ENCODE data around the gene RRAGD.

Gene RRAGD, protein sequence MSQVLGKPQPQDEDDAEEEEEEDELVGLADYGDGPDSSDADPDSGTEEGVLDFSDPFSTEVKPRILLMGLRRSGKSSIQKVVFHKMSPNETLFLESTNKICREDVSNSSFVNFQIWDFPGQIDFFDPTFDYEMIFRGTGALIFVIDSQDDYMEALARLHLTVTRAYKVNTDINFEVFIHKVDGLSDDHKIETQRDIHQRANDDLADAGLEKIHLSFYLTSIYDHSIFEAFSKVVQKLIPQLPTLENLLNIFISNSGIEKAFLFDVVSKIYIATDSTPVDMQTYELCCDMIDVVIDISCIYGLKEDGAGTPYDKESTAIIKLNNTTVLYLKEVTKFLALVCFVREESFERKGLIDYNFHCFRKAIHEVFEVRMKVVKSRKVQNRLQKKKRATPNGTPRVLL

DNA sequence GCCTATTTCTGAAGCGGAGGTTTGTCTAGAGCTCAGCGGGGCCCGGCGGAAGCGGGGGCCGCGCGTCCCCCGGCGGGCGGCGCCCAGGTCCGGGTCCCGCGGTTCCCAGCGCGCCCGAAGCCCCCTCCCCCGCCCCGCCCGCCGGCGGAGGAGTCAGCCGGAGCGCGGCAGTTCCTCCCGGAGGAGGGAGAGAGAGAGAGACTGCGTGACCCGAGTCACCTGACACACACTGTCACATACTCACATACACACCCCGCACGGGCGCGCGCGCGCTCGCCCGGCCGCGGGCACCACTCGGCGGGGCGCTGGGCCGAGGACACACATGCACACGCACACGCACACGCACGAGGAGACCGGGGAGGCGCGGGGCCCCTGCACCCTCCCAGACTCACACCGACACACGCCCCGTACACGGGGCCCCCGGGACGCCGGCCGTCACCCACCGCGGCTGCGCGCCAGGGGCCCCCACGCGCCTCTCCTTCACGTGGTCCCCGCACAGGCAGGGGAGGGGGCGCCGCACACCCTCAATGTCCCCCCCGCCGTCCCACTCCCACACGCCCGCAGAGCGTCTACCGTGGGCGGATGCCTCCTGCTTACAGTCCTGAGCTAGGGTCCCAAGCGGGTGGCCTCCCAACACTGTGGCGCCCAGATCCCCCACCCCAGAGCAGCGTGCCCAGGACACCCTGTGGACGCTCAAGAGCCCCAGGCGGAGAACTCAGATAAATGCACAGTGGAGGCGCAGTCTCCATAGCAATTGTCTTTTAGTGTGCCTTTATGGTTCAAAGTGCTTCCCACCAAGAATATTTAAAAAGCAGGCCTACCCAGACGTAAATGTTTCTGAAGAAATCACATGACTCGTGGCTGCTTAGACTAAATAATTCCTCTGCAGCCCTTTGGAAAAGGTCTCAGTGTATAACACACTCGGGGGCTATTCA lies at the start of gene RRAGD:
Gene RRAGD, minus strand, starts transcription at position 203 of the 935 bp plus-strand sequence. CDS start 280 bp downstream, outside the sequence.
- H3K4me3 ChIP-seq (ENCODE audit: control insufficient read depth, low read depth, low read length), result peak within 1 kb of the TSS; percentile 4
- TF ChIP-seq, protein P1, sequence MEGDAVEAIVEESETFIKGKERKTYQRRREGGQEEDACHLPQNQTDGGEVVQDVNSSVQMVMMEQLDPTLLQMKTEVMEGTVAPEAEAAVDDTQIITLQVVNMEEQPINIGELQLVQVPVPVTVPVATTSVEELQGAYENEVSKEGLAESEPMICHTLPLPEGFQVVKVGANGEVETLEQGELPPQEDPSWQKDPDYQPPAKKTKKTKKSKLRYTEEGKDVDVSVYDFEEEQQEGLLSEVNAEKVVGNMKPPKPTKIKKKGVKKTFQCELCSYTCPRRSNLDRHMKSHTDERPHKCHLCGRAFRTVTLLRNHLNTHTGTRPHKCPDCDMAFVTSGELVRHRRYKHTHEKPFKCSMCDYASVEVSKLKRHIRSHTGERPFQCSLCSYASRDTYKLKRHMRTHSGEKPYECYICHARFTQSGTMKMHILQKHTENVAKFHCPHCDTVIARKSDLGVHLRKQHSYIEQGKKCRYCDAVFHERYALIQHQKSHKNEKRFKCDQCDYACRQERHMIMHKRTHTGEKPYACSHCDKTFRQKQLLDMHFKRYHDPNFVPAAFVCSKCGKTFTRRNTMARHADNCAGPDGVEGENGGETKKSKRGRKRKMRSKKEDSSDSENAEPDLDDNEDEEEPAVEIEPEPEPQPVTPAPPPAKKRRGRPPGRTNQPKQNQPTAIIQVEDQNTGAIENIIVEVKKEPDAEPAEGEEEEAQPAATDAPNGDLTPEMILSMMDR (conservative IDR thresholded peaks at IDR 0.05; ENCODE audit: control insufficient read depth, insufficient read depth, low read depth, low read length), result no peak
- DNase-seq (ENCODE audit: low read depth), result no peak

DNA sequence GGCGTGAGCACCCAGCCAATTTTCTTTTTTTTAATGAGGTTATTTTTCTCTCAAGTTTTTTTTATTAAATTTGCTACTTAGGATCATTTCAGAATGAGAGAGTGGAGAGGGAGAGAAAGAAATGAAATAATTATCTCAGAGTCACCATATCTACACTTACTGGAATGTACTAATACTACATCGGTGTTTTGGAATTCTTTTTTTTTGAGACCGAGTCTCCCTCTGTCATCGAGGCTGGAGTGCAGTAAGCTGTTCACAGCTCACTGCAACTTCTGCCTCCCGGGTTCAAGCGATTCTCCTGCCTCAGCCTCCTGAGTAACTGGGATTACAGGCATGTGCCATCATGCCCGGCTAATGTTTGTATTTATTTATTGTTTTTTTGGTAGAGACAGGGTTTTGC lies 48.6 kb upstream of the RRAGD start:
- no peak for DNase-seq (ENCODE audit: low read depth)
- TF ChIP-seq, protein P1 (conservative IDR thresholded peaks at IDR 0.05; ENCODE audit: control insufficient read depth, insufficient read depth, low read depth, low read length), result no peak

DNA sequence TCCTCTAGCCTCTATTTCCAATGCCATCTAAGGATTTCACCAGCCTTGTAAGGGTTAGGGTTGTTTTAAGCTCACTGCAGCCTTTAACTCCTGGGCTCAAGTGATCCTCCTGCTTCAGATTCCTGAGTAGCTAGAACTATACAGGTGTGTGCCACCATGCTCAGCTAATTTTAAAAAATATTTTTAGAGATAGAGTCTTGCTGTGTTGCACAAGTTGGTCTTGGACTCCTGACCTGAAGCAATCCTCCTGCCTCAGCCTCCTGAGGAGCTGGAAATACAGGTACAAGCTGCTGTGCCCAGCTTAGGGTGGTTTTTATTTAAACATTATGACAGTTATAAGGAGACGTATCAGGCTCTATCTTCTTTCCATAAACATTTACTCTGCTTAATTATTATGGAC lies 47.4 kb upstream of the RRAGD start:
- H3K4me3 ChIP-seq (ENCODE audit: control insufficient read depth, low read depth, low read length), result no peak overlapping the region
- TF ChIP-seq, protein P1 (conservative IDR thresholded peaks at IDR 0.05; ENCODE audit: control insufficient read depth, insufficient read depth, low read depth, low read length), result no peak
- DNase-seq (ENCODE audit: low read depth), result no peak

More for the DNA sequence above, 48.6 kb upstream of the RRAGD start:
- H3K4me3 ChIP-seq (ENCODE audit: control insufficient read depth, low read depth, low read length), result no peak overlapping the region

DNA sequence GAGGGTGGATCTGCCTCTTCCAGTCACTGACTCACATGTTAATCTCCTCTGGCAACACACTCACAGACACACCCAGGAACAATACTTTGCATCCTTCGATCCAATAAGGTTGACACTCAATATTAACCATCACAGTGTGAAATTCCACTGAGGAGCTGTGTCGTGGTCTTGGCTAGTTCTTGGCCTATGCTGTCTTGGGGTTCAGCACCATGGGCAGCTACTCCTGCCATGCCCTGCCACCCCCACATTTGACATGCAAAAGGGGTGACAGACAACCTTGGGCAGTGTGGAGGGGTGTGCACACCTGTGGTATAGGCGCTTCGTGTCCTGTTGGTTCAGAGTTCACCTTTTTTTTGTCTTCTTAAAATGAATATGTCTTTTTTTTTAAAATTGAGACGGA lies 46.6 kb upstream of the RRAGD start:
- no peak overlapping the region for H3K4me3 ChIP-seq (ENCODE audit: control insufficient read depth, low read depth, low read length)
- TF ChIP-seq, protein P1 (conservative IDR thresholded peaks at IDR 0.05; ENCODE audit: control insufficient read depth, insufficient read depth, low read depth, low read length), result no peak
- DNase-seq (ENCODE audit: low read depth), result no peak

DNA sequence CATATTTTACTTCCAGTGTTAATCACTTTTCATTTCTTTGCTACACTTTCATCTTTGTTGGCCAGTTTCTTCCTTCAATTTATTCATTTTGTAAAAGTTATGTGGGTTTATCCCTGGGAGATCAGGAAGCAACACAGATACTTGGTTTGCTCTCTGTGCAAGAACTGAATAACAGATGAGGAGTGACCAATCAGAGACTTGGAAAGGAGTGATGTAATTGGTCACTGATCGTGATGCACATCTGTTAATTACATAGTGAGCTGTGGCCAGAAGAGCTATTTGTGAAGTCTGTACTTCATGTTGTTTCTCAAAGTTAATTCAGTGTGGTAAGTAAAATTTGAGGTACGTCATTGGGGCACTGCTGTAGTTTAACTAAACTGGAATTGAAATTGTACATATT lies 42.2 kb upstream of the RRAGD start:
- DNase-seq (ENCODE audit: low read depth), result peak; percentile 16
- no peak overlapping the region for H3K4me3 ChIP-seq (ENCODE audit: control insufficient read depth, low read depth, low read length)
- TF ChIP-seq, protein P1 (conservative IDR thresholded peaks at IDR 0.05; ENCODE audit: control insufficient read depth, insufficient read depth, low read depth, low read length), result no peak

DNA sequence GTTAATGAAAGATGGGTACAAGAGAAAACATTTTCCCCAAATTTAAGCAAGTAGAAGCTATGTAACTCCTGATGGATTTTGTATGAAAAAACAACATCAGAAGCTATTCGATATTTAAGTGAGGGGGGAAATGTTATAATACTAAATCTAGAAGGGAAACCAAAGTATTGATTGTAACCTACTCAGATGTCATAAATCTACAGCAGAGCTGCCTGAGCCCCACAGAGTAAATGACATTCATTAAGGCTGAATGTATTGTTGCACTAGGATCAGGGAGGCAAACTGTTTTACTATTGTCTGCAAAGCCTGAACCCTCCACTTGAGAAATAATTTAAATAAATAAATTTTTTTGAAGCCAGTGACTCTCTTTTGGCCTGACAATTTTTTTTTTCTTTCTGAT lies 40.2 kb upstream of the RRAGD start:
- no peak for DNase-seq (ENCODE audit: low read depth)
- no peak overlapping the region for H3K4me3 ChIP-seq (ENCODE audit: control insufficient read depth, low read depth, low read length)
- TF ChIP-seq, protein P1 (conservative IDR thresholded peaks at IDR 0.05; ENCODE audit: control insufficient read depth, insufficient read depth, low read depth, low read length), result no peak

Data from fibroblast of mammary gland (primary cell).